Measurements from ENCODE around the gene CCL8.

CCL8 gene

GRCh38 chr17:34300652-34301370 lies 18.4 kb upstream of the CCL8 start:
- no peaks in the 10 kb centered on the region for H3K27me3 ChIP-seq (ENCODE audit: insufficient read depth, low read length, poor library complexity)
- DNase-seq (no peak), ATAC-seq (ENCODE audit: insufficient read depth, low read depth) (no peak)
- TF ChIP-seq, protein P1, sequence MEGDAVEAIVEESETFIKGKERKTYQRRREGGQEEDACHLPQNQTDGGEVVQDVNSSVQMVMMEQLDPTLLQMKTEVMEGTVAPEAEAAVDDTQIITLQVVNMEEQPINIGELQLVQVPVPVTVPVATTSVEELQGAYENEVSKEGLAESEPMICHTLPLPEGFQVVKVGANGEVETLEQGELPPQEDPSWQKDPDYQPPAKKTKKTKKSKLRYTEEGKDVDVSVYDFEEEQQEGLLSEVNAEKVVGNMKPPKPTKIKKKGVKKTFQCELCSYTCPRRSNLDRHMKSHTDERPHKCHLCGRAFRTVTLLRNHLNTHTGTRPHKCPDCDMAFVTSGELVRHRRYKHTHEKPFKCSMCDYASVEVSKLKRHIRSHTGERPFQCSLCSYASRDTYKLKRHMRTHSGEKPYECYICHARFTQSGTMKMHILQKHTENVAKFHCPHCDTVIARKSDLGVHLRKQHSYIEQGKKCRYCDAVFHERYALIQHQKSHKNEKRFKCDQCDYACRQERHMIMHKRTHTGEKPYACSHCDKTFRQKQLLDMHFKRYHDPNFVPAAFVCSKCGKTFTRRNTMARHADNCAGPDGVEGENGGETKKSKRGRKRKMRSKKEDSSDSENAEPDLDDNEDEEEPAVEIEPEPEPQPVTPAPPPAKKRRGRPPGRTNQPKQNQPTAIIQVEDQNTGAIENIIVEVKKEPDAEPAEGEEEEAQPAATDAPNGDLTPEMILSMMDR (IDR thresholded peaks at IDR 0.05; ENCODE audit: borderline replicate concordance, extremely low read depth, low read length, poor library complexity, severe bottlenecking): no peak
- no peak for TF ChIP-seq EZH2 (IDR thresholded peaks at IDR 0.05; ENCODE audit: borderline replicate concordance, low read depth, low read length, severe bottlenecking)
- no peak overlapping the region for H3K4me2 ChIP-seq (ENCODE audit: insufficient read depth, low read length)
- H3K4me1 ChIP-seq (ENCODE audit: insufficient read depth, low read length): no peaks in the 10 kb centered on the region
- no peaks in the 10 kb centered on the region for H3K79me2 ChIP-seq (ENCODE audit: insufficient read depth, low read length)
- H2AFZ ChIP-seq (ENCODE audit: low read depth, low read length): no peak overlapping the region
- no peaks in the 10 kb centered on the region for H4K20me1 ChIP-seq (ENCODE audit: insufficient read depth, low read length)
- H3K27ac ChIP-seq (ENCODE audit: low read length): no peak overlapping the region
- no peaks in the 10 kb centered on the region for H3K36me3 ChIP-seq (ENCODE audit: insufficient read depth, low read length)
- no peak overlapping the region for H3K9ac ChIP-seq (ENCODE audit: low read depth, low read length)
- no peaks in the 10 kb centered on the region for H3K9me3 ChIP-seq (ENCODE audit: insufficient read depth, low read length, severe bottlenecking)
- H3K4me3 ChIP-seq (ENCODE audit: low read depth in 1 of 2, low read length in 2 of 2): no peak overlapping the region

- Histone ChIP-seq H3K4me1 (ENCODE audit: insufficient read depth, low read length) (no peaks in the 10 kb centered on the region), H3K27ac (ENCODE audit: low read length) (no peak overlapping the region), H4K20me1 (ENCODE audit: insufficient read depth, low read length) (no peaks in the 10 kb centered on the region), H3K4me3 (ENCODE audit: low read depth in 1 of 2, low read length in 2 of 2) (no peak overlapping the region), H2AFZ (ENCODE audit: low read depth, low read length) (no peak overlapping the region), H3K9ac (ENCODE audit: low read depth, low read length) (no peak overlapping the region), H3K79me2 (ENCODE audit: insufficient read depth, low read length) (no peaks in the 10 kb centered on the region), H3K36me3 (ENCODE audit: insufficient read depth, low read length) (no peaks in the 10 kb centered on the region), H3K9me3 (ENCODE audit: insufficient read depth, low read length, severe bottlenecking) (no peaks in the 10 kb centered on the region), H3K27me3 (ENCODE audit: insufficient read depth, low read length, poor library complexity) (no peaks in the 10 kb centered on the region), H3K4me2 (ENCODE audit: insufficient read depth, low read length) (no peak overlapping the region)
- no peak for DNase-seq
- TF ChIP-seq, protein P1 (IDR thresholded peaks at IDR 0.05; ENCODE audit: borderline replicate concordance, extremely low read depth, low read length, poor library complexity, severe bottlenecking): no peak
- TF ChIP-seq EZH2 (IDR thresholded peaks at IDR 0.05; ENCODE audit: borderline replicate concordance, low read depth, low read length, severe bottlenecking): no peak
- ATAC-seq (ENCODE audit: insufficient read depth, low read depth): no peak
These were observed 17.2 kb upstream of the CCL8 start for GRCh38 chr17:34301986-34302385.

GRCh38 chr17:34302636-34303035 lies 16.6 kb upstream of the CCL8 start:
- Histone ChIP-seq H2AFZ (ENCODE audit: low read depth, low read length) (no peak overlapping the region), H3K4me3 (ENCODE audit: low read depth in 1 of 2, low read length in 2 of 2) (no peak overlapping the region), H3K36me3 (ENCODE audit: insufficient read depth, low read length) (no peaks in the 10 kb centered on the region), H3K79me2 (ENCODE audit: insufficient read depth, low read length) (no peaks in the 10 kb centered on the region), H3K27ac (ENCODE audit: low read length) (no peak overlapping the region), H4K20me1 (ENCODE audit: insufficient read depth, low read length) (no peaks in the 10 kb centered on the region), H3K27me3 (ENCODE audit: insufficient read depth, low read length, poor library complexity) (no peaks in the 10 kb centered on the region), H3K9ac (ENCODE audit: low read depth, low read length) (no peak overlapping the region), H3K9me3 (ENCODE audit: insufficient read depth, low read length, severe bottlenecking) (no peaks in the 10 kb centered on the region), H3K4me1 (ENCODE audit: insufficient read depth, low read length) (no peaks in the 10 kb centered on the region), H3K4me2 (ENCODE audit: insufficient read depth, low read length) (no peak overlapping the region)
- TF ChIP-seq, protein P1 (IDR thresholded peaks at IDR 0.05; ENCODE audit: borderline replicate concordance, extremely low read depth, low read length, poor library complexity, severe bottlenecking): no peak
- TF ChIP-seq EZH2 (IDR thresholded peaks at IDR 0.05; ENCODE audit: borderline replicate concordance, low read depth, low read length, severe bottlenecking): no peak
- ATAC-seq (ENCODE audit: insufficient read depth, low read depth): no peak
- no peak for DNase-seq

All from DND-41 (cell line).